GM18861 (cell line): ENCODE results near the gene PTER.

Experiments
- ATAC-seq: cut with Tn5 transposase; IDR thresholded peaks from one replicate; pipeline ENCODE4 v1.9.1; 2021; ENCODE audit not compliant: unreplicated experiment

The PTER gene

GRCh38 chr10:16529853-16530252 lies 93.0 kb downstream of the PTER start:
- no peak for ATAC-seq

- no peak for ATAC-seq
Measured at GRCh38 chr10:16536155-16536554, 99.3 kb downstream of the PTER start.

GRCh38 chr10:16544099-16544498 lies 107.3 kb downstream of the PTER start:
- no peak for ATAC-seq

- no peak for ATAC-seq
Measured at GRCh38 chr10:16544591-16544990, 107.8 kb downstream of the PTER start.

GRCh38 chr10:16545116-16545736 lies 108.4 kb downstream of the PTER start:
- ATAC-seq, result no peak

GRCh38 chr10:16547973-16548372 lies 111.2 kb downstream of the PTER start:
- no peak for ATAC-seq

GRCh38 chr10:16559236-16559773 lies 122.5 kb downstream of the PTER start:
- no peak for ATAC-seq

GRCh38 chr10:16562891-16563290 lies 126.1 kb downstream of the PTER start:
- no peak for ATAC-seq
